ENCODE measurements around the gene FLOT1. TPM values are rescaled to one million over a fixed set of nuclear protein-coding genes. Genes with fewer than 3 reads are reported as not detected.

FLOT1 gene
- polyA plus RNA-seq, 1 donor (not counting 4 experiments of a cell fraction or from before 2014, with no cell fraction given): 21.6 TPM

DNA sequence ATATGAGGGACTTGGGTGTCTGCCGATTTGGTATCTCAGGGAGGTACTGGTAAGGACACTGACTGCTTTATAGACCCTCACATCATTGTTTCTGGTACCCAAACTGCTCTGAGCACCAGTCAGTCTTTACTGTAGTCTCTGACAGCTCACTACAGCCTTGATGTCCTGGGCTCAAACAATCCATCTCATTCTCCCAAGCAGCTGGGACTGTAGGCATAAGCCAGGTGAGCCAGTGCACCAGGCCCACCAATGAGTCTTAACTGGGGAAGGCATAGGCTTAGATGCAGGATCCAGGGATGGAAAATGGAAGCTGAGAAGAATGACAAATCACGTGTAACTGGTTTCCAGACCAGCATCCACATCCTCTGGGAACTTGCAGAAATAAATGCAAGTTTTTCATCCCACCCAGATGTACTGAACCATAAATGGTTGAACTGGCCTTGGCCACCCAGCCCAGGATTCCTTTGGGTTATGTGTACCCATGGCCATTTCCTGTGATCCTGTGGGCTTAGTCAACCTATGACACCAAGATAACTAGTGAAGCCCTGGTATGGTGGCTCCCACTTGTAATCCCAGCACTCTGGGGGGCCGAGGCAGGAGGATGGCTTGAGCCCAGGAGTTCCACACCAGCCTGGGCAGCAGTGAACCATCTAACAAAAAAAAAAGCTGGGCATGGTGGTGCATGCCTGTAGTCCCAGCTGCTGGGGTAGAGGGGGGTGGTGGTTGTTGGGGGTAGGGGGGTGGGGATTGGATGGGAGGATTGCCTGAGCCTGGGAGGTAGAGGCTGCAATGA lies 16.6 kb downstream of the FLOT1 start:
- Histone ChIP-seq H3K79me2 (ENCODE audit: control insufficient read depth, insufficient read depth, low read length) (peaks cover 39% of the 10 kb centered on the region), H2AFZ (ENCODE audit: control insufficient read depth, low read length) (no peak overlapping the region), H3K4me3 (ENCODE audit: control insufficient read depth in 2 of 3, extremely low read depth in 1 of 3, insufficient read depth in 2 of 3, low read depth in 1 of 3, low read length in 3 of 3) (no peak overlapping the region), H4K20me1 (ENCODE audit: control insufficient read depth, extremely low read depth, insufficient read depth, low read length) (peaks cover 31% of the 10 kb centered on the region), H3K9me1 (ENCODE audit: control insufficient read depth, extremely low read depth, insufficient read depth, low read length) (no peaks in the 10 kb centered on the region), H3K9ac (ENCODE audit: control insufficient read depth, extremely low read depth, insufficient read depth, low read length) (no peak overlapping the region), H3K27ac (ENCODE audit: control insufficient read depth, insufficient read depth, low read length) (no peak overlapping the region), H3K9me3 (ENCODE audit: control insufficient read depth, low read depth, low read length) (no peaks in the 10 kb centered on the region), H3K36me3 (ENCODE audit: control insufficient read depth in 2 of 2, extremely low read depth in 1 of 2, insufficient read depth in 2 of 2, low read length in 2 of 2) (peaks cover 13 to 31% of the 10 kb centered on the region in 2 experiments), H3K4me1 (ENCODE audit: control insufficient read depth, extremely low read depth, insufficient read depth, low read length) (peaks cover 21% of the 10 kb centered on the region), H3K4me2 (ENCODE audit: control insufficient read depth, extremely low read depth, insufficient read depth, low read depth, low read length) (no peak overlapping the region), H3K27me3 (ENCODE audit: control insufficient read depth, extremely low read depth, insufficient read depth, low read length) (no peaks in the 10 kb centered on the region)
- TF ChIP-seq EZH2 (IDR thresholded peaks at IDR 0.05; ENCODE audit: low read length): no peak
- TF ChIP-seq, protein P1, sequence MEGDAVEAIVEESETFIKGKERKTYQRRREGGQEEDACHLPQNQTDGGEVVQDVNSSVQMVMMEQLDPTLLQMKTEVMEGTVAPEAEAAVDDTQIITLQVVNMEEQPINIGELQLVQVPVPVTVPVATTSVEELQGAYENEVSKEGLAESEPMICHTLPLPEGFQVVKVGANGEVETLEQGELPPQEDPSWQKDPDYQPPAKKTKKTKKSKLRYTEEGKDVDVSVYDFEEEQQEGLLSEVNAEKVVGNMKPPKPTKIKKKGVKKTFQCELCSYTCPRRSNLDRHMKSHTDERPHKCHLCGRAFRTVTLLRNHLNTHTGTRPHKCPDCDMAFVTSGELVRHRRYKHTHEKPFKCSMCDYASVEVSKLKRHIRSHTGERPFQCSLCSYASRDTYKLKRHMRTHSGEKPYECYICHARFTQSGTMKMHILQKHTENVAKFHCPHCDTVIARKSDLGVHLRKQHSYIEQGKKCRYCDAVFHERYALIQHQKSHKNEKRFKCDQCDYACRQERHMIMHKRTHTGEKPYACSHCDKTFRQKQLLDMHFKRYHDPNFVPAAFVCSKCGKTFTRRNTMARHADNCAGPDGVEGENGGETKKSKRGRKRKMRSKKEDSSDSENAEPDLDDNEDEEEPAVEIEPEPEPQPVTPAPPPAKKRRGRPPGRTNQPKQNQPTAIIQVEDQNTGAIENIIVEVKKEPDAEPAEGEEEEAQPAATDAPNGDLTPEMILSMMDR (optimal IDR thresholded peaks at IDR 0.05 in 1 of 3, IDR thresholded peaks at IDR 0.05 in 1 of 3, conservative IDR thresholded peaks at IDR 0.05 in 1 of 3; ENCODE audit: extremely low read depth in 1 of 3, insufficient read depth in 2 of 3, low read length in 3 of 3): no peak
- no peak for FAIRE-seq
- no peak for DNase-seq (ENCODE audit: low read depth, low spot score)
- dilution Hi-C loops (cut with MboI; ENCODE audit: extremely low pct_ligation_motif_present, low sequenced_read_pairs): no loop called here

- FAIRE-seq (no peak), DNase-seq (ENCODE audit: low read depth, low spot score) (no peak)
- TF ChIP-seq, protein P1 (optimal IDR thresholded peaks at IDR 0.05 in 1 of 3, IDR thresholded peaks at IDR 0.05 in 1 of 3, conservative IDR thresholded peaks at IDR 0.05 in 1 of 3; ENCODE audit: extremely low read depth in 1 of 3, insufficient read depth in 2 of 3, low read length in 3 of 3): no peak
- TF ChIP-seq EZH2 (IDR thresholded peaks at IDR 0.05; ENCODE audit: low read length): no peak
- H3K4me1 ChIP-seq (ENCODE audit: control insufficient read depth, extremely low read depth, insufficient read depth, low read length): peaks cover 14% of the 10 kb centered on the region
- peaks cover 13 to 30% of the 10 kb centered on the region in 2 experiments for H3K36me3 ChIP-seq (ENCODE audit: control insufficient read depth in 2 of 2, extremely low read depth in 1 of 2, insufficient read depth in 2 of 2, low read length in 2 of 2)
- no peak overlapping the region for H3K4me3 ChIP-seq (ENCODE audit: control insufficient read depth in 2 of 3, extremely low read depth in 1 of 3, insufficient read depth in 2 of 3, low read depth in 1 of 3, low read length in 3 of 3)
- no peak overlapping the region for H3K9ac ChIP-seq (ENCODE audit: control insufficient read depth, extremely low read depth, insufficient read depth, low read length)
- H3K9me1 ChIP-seq (ENCODE audit: control insufficient read depth, extremely low read depth, insufficient read depth, low read length): no peaks in the 10 kb centered on the region
- no peaks in the 10 kb centered on the region for H3K27me3 ChIP-seq (ENCODE audit: control insufficient read depth, extremely low read depth, insufficient read depth, low read length)
- no peaks in the 10 kb centered on the region for H3K9me3 ChIP-seq (ENCODE audit: control insufficient read depth, low read depth, low read length)
- dilution Hi-C loops (cut with MboI; ENCODE audit: extremely low pct_ligation_motif_present, low sequenced_read_pairs): no loop called here
- no peak overlapping the region for H3K27ac ChIP-seq (ENCODE audit: control insufficient read depth, insufficient read depth, low read length)
- peak overlapping the region; percentile 2 for H3K4me2 ChIP-seq (ENCODE audit: control insufficient read depth, extremely low read depth, insufficient read depth, low read depth, low read length)
- peaks cover 31% of the 10 kb centered on the region for H4K20me1 ChIP-seq (ENCODE audit: control insufficient read depth, extremely low read depth, insufficient read depth, low read length)
- no peak overlapping the region for H2AFZ ChIP-seq (ENCODE audit: control insufficient read depth, low read length)
- peaks cover 47% of the 10 kb centered on the region for H3K79me2 ChIP-seq (ENCODE audit: control insufficient read depth, insufficient read depth, low read length)
These were observed 17.4 kb downstream of the FLOT1 start for GRCh38 chr6:30724906-30725667.

Measured in keratinocyte (primary cell).